Right lobe of liver (tissue), 6 donors: ENCODE data around the gene SH2D2A. TPM values are rescaled to one million over a fixed set of nuclear protein-coding genes. Genes with fewer than 3 reads are reported as not detected.

Experiments
- ATAC-seq, 4 donors: fragments of 200-7000 bp; cut with Tn5 transposase; one replicate each; pipeline ENCODE4 v1.9.1; 2020; ENCODE audit warnings: mild to moderate bottlenecking in 4 of 4, moderate library complexity in 4 of 4
- DNase-seq, 3 donors: peaks; one replicate each; pipeline ENCODE4 v3.0.0-alpha.2; 2020
- H3K27ac ChIP-seq, 3 donors: fragments of 200-600 bp; one replicate each; pipeline ENCODE4 v1.8.0; 2022
- H3K27me3 ChIP-seq, 2 donors: fragments of 200-600 bp; one replicate each; pipeline ENCODE4 v1.8.0; 2022
- H3K36me3 ChIP-seq, 4 donors: fragments of 200-600 bp; sonication (generic) in 1 of 4; one replicate each; pipeline versions ENCODE4 v1.5.1 to v1.8.0; 2017 to 2022; ENCODE audit warnings: control low read depth in 1 of 4
- H3K4me1 ChIP-seq, 4 donors: fragments of 200-600 bp; sonication (generic) in 1 of 4; one replicate each; pipeline versions ENCODE4 v1.5.1 to v1.8.0; 2017 to 2022; ENCODE audit warnings: control low read depth in 1 of 4
- H3K4me3 ChIP-seq, 3 donors: fragments of 200-600 bp; one replicate each; pipeline ENCODE4 v1.8.0; 2022
- H3K9me3 ChIP-seq, 4 donors: fragments of 200-600 bp; sonication (generic) in 1 of 4; one replicate each; pipeline versions ENCODE4 v1.5.1 to v1.8.0; 2017 to 2022; ENCODE audit warnings: control low read depth in 1 of 4
- CTCF ChIP-seq, 4 donors: fragments of 200-600 bp in 3 of 4; fragments of 450-650 bp in 1 of 4; IDR thresholded peaks; one replicate each; pipeline versions ENCODE4 v1.5.1 to v1.8.0; 2016 to 2022; ENCODE audit warnings: antibody characterized with exemption in 4 of 4, mild to moderate bottlenecking in 2 of 4
- POLR2A ChIP-seq: fragments of 450-650 bp; IDR thresholded peaks from one replicate; pipeline ENCODE4 v1.6.1; 2017; ENCODE audit warnings: antibody characterized with exemption, mild to moderate bottlenecking
- WGBS: methylation state at CpG from one replicate; pipeline ENCODE4 v1.1.6; 2018; ENCODE audit warnings: low coverage, low lambda C conversion rate; ENCODE audit not compliant: insufficient coverage; ENCODE audit errors: missing lambda C conversion rate; 5-methylcytosine and 5-hydroxymethylcytosine counted together
- intact Hi-C, 2 donors: fragments of 100-400 bp; cut with DNase I; formaldehyde crosslinking; loops; one replicate each; pipeline versions ENCODE4 v1.11.2 to v1.14.1; 2022
- total RNA-seq, 6 experiments: library from RNA; depleted of rRNA in 2 of 6; stranded (reverse); fragments of >200 nt in 2 of 6; fragmentation: NEBNext Ultra II Directional in 3 of 6; extraction: Animal tissue kit (Norgen Biotek cat#: 25700) in 3 of 6; gene quantifications; one replicate each; pipeline versions ENCODE4 v1.1.0 to v1.2.4, GENCODE V29; 2016 to 2023
- donor health status: DM: no; HTN: yes; CAD: no.
- donor health status: DM: no; HTN: no; CAD: no.
- donor health status: DM: no; HTN: no; CAD: no.
- donor health status: DM: no; HTN: yes; CAD: no.
- donor health status: DM: no; HTN: yes; CAD: no.

The SH2D2A gene
- total RNA-seq, 6 experiments from 2014 or later = 0.32 to 1.3 (median 0.67) TPM

DNA sequence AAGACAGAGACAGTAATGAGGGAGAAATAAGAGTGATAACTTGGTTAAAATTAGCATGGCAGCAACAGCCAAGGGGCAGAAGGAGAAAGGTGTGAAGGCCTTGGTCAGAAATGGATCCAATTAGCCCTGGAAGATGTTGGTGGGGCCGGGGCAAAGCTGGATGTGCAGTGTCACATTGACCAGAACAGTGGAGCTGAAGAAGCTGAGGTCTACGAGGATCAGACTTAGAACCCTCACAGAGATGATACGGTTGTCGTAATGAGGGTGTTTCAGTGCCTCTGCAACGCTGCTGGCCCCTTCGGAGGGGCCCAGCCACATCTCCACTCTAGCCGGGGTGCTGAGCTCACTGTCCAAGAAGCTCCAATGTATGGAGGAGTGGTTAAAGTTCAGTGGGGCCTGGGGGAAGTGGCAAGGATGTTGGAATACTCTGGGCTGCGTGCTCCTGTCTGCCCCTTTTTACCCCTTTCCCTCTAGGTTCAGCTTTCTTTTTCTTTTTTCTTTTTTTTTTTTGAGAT lies 14.2 kb downstream of the SH2D2A start:
- H3K9me3 ChIP-seq = no peaks in the 10 kb centered on the region
- intact Hi-C loops = no loop called here
- peaks cover 2 to 37% (median 17%) of the 10 kb centered on the region in 4 donors for H3K36me3 ChIP-seq
- H3K27ac ChIP-seq = no peak overlapping the region
- no peak for ATAC-seq
- DNase-seq = no peak
- WGBS = 87% methylated on average over 5 of the region's 8 CpGs
- peaks cover 0 to 13% (median 0%) of the 10 kb centered on the region in 4 donors for H3K4me1 ChIP-seq
- TF ChIP-seq POLR2A = no peak
- TF ChIP-seq CTCF (IDR thresholded peaks at IDR 0.05) = no peak
- no peak overlapping the region for H3K4me3 ChIP-seq
- H3K27me3 ChIP-seq = no peaks in the 10 kb centered on the region

GRCh38 chr1:156801409-156802121 lies 15.1 kb downstream of the SH2D2A start:
- Histone ChIP-seq H3K36me3 (peaks cover 4 to 37% (median 17%) of the 10 kb centered on the region in 4 donors), H3K4me3 (no peak overlapping the region), H3K27ac (no peak overlapping the region), H3K4me1 (peaks cover 0 to 21% (median 0%) of the 10 kb centered on the region in 4 donors), H3K9me3 (no peaks in the 10 kb centered on the region), H3K27me3 (no peaks in the 10 kb centered on the region)
- WGBS = 54% methylated on average over 4 of the region's 7 CpGs
- intact Hi-C loops = no loop called here
- no peak for DNase-seq
- ATAC-seq = no peak
- TF ChIP-seq CTCF (IDR thresholded peaks at IDR 0.05) (no peak), POLR2A (no peak)

GRCh38 chr1:156797212-156797871 lies 19.3 kb downstream of the SH2D2A start:
- DNase-seq (no peak), ATAC-seq (peak; percentile 56 to 78 (median 74))
- Histone ChIP-seq H3K4me1 (peaks cover 0 to 42% (median 0%) of the 10 kb centered on the region in 4 donors), H3K9me3 (no peaks in the 10 kb centered on the region), H3K27me3 (no peaks in the 10 kb centered on the region), H3K27ac (peak overlapping the region in 1 of 3 donors; percentile 64), H3K36me3 (peaks cover 11 to 56% (median 32%) of the 10 kb centered on the region in 4 donors), H3K4me3 (no peak overlapping the region)
- WGBS = 24% methylated on average over 2 of the region's 4 CpGs
- intact Hi-C loops = no loop called here
- TF ChIP-seq CTCF (IDR thresholded peaks at IDR 0.05) (peak; percentile 62 to 74 (median 70)), POLR2A (no peak)

- peak in 3 of 4 donors; percentile 28 to 77 (median 46) for ATAC-seq
- Histone ChIP-seq H3K27ac (peak overlapping the region in 1 of 3 donors; percentile 64), H3K4me3 (no peak overlapping the region), H3K9me3 (no peaks in the 10 kb centered on the region), H3K36me3 (peaks cover 11 to 64% (median 36%) of the 10 kb centered on the region in 4 donors), H3K4me1 (peaks cover 0 to 42% (median 0%) of the 10 kb centered on the region in 4 donors), H3K27me3 (no peaks in the 10 kb centered on the region)
- DNase-seq = no peak
- TF ChIP-seq CTCF (IDR thresholded peaks at IDR 0.05) (no peak), POLR2A (no peak)
- 65% methylated on average over 7 of the region's 8 CpGs for WGBS
- intact Hi-C loops = no loop called here
Observed at GRCh38 chr1:156796340-156797097, 20.1 kb downstream of the SH2D2A start.
